ENCODE data around the gene CDK10.

The CDK10 gene

GRCh38 chr16:89729293-89729692 lies 42.8 kb downstream of the CDK10 start:
- H3K9me3 ChIP-seq (ENCODE audit: insufficient read depth, low read depth, low read length): no peaks in the 10 kb centered on the region

GRCh38 chr16:89729863-89730593 lies 43.5 kb downstream of the CDK10 start:
- H3K27me3 ChIP-seq (ENCODE audit: insufficient read depth, low read length, poor library complexity, severe bottlenecking): no peaks in the 10 kb centered on the region
- no peak for TF ChIP-seq EZH2phosphoT487 (IDR thresholded peaks at IDR 0.05; ENCODE audit: borderline replicate concordance)
- TF ChIP-seq CTCF (conservative IDR thresholded peaks at IDR 0.05; ENCODE audit: low read length): no peak
- no peak overlapping the region for H3K9ac ChIP-seq (ENCODE audit: low read depth, low read length, poor library complexity, severe bottlenecking)
- H3K4me3 ChIP-seq (ENCODE audit: low read length, poor library complexity, severe bottlenecking): no peak overlapping the region
- H3K4me2 ChIP-seq (ENCODE audit: low read depth, low read length, poor library complexity, severe bottlenecking): no peak overlapping the region
- peaks cover 8% of the 10 kb centered on the region; the same call in 1 of the 2 replicates for H3K36me3 ChIP-seq (ENCODE audit: insufficient read depth, low read length)
- H3K9me3 ChIP-seq (ENCODE audit: insufficient read depth, low read depth, low read length): no peaks in the 10 kb centered on the region
- no peaks in the 10 kb centered on the region for H4K20me1 ChIP-seq (ENCODE audit: insufficient read depth, low read length, poor library complexity, severe bottlenecking)
- H3K79me2 ChIP-seq (ENCODE audit: insufficient read depth, low read length): no peaks in the 10 kb centered on the region
- H2AFZ ChIP-seq (ENCODE audit: low read length): no peak overlapping the region
- H3K9me2 ChIP-seq (replicated peaks; ENCODE audit: low read depth, low read length): no peaks in the 10 kb centered on the region
- no peaks in the 10 kb centered on the region for H3K4me1 ChIP-seq (ENCODE audit: insufficient read depth, low read length, poor library complexity, severe bottlenecking)
- no peaks in the 10 kb centered on the region for H3F3A ChIP-seq (ENCODE audit: low read depth)

More at GRCh38 chr16:89729293-89729692, 42.8 kb downstream of the CDK10 start:
- Histone ChIP-seq H3K9ac (ENCODE audit: low read depth, low read length, poor library complexity, severe bottlenecking) (no peak overlapping the region), H3K9me2 (replicated peaks; ENCODE audit: low read depth, low read length) (no peaks in the 10 kb centered on the region), H3F3A (ENCODE audit: low read depth) (no peaks in the 10 kb centered on the region), H3K79me2 (ENCODE audit: insufficient read depth, low read length) (peaks cover 6% of the 10 kb centered on the region; the same call in 1 of the 2 replicates), H3K36me3 (ENCODE audit: insufficient read depth, low read length) (peaks cover 8% of the 10 kb centered on the region; the same call in 1 of the 2 replicates), H2AFZ (ENCODE audit: low read length) (no peak overlapping the region), H3K4me2 (ENCODE audit: low read depth, low read length, poor library complexity, severe bottlenecking) (no peak overlapping the region), H3K4me1 (ENCODE audit: insufficient read depth, low read length, poor library complexity, severe bottlenecking) (no peaks in the 10 kb centered on the region), H3K4me3 (ENCODE audit: low read length, poor library complexity, severe bottlenecking) (no peak overlapping the region), H3K27me3 (ENCODE audit: insufficient read depth, low read length, poor library complexity, severe bottlenecking) (no peaks in the 10 kb centered on the region), H4K20me1 (ENCODE audit: insufficient read depth, low read length, poor library complexity, severe bottlenecking) (peaks cover 3% of the 10 kb centered on the region)
- TF ChIP-seq EZH2phosphoT487 (IDR thresholded peaks at IDR 0.05; ENCODE audit: borderline replicate concordance): no peak

GRCh38 chr16:89730610-89731234 lies 44.2 kb downstream of the CDK10 start:
- no peak overlapping the region for H3K4me3 ChIP-seq (ENCODE audit: low read length, poor library complexity, severe bottlenecking)
- H3K9me2 ChIP-seq (replicated peaks; ENCODE audit: low read depth, low read length): no peaks in the 10 kb centered on the region
- H3K36me3 ChIP-seq (ENCODE audit: insufficient read depth, low read length): peaks cover 8% of the 10 kb centered on the region; the same call in 1 of the 2 replicates

More at GRCh38 chr16:89730610-89731234, 44.2 kb downstream of the CDK10 start:
- Histone ChIP-seq H3K9me3 (ENCODE audit: insufficient read depth, low read depth, low read length) (no peaks in the 10 kb centered on the region), H3K4me2 (ENCODE audit: low read depth, low read length, poor library complexity, severe bottlenecking) (no peak overlapping the region), H3K9ac (ENCODE audit: low read depth, low read length, poor library complexity, severe bottlenecking) (no peak overlapping the region), H2AFZ (ENCODE audit: low read length) (no peak overlapping the region), H3K4me1 (ENCODE audit: insufficient read depth, low read length, poor library complexity, severe bottlenecking) (no peaks in the 10 kb centered on the region), H3F3A (ENCODE audit: low read depth) (no peaks in the 10 kb centered on the region), H4K20me1 (ENCODE audit: insufficient read depth, low read length, poor library complexity, severe bottlenecking) (no peaks in the 10 kb centered on the region), H3K27me3 (ENCODE audit: insufficient read depth, low read length, poor library complexity, severe bottlenecking) (no peaks in the 10 kb centered on the region), H3K79me2 (ENCODE audit: insufficient read depth, low read length) (no peaks in the 10 kb centered on the region)
- TF ChIP-seq CTCF (conservative IDR thresholded peaks at IDR 0.05; ENCODE audit: low read length) (no peak), EZH2phosphoT487 (IDR thresholded peaks at IDR 0.05; ENCODE audit: borderline replicate concordance) (no peak)
